Stomach smooth muscle (tissue), 2 donors: ENCODE data around the gene EGFLAM.
A peak's percentile ranks its signal among the peaks of the same experiment; 100 is the strongest.

Source experiments
- H3K27ac ChIP-seq: one replicate; pipeline ENCODE4 v1.7.0; 2013; ENCODE audit warnings: mild to moderate bottlenecking, low read length, inconsistent platforms
- H3K27me3 ChIP-seq, 2 donors: one replicate each; pipeline ENCODE4 v1.7.0; 2013; ENCODE audit warnings: low read length in 2 of 2; ENCODE audit not compliant: insufficient read depth in 2 of 2, control insufficient read depth in 1 of 2
- H3K36me3 ChIP-seq, 2 donors: one replicate each; pipeline ENCODE4 v1.7.0; 2013; ENCODE audit warnings: low read length in 2 of 2; ENCODE audit not compliant: control insufficient read depth in 2 of 2, insufficient read depth in 2 of 2
- H3K4me1 ChIP-seq: one replicate; pipeline ENCODE4 v1.7.0; 2013; ENCODE audit warnings: low read length; ENCODE audit not compliant: control insufficient read depth, insufficient read depth
- H3K4me3 ChIP-seq, 2 donors: one replicate each; pipeline ENCODE4 v1.7.0; 2013; ENCODE audit warnings: low read length in 2 of 2
- H3K9ac ChIP-seq, 2 donors: one replicate each; pipeline ENCODE4 v1.7.0; 2013; ENCODE audit warnings: low read length in 2 of 2, mild to moderate bottlenecking in 1 of 2
- H3K9me3 ChIP-seq, 2 donors: one replicate each; pipeline ENCODE4 v1.7.0; 2013; ENCODE audit warnings: low read length in 2 of 2; ENCODE audit not compliant: control insufficient read depth in 2 of 2
- donor health status: healthy.
- donor health status: Pancreatic carcinoma.

The EGFLAM gene

DNA sequence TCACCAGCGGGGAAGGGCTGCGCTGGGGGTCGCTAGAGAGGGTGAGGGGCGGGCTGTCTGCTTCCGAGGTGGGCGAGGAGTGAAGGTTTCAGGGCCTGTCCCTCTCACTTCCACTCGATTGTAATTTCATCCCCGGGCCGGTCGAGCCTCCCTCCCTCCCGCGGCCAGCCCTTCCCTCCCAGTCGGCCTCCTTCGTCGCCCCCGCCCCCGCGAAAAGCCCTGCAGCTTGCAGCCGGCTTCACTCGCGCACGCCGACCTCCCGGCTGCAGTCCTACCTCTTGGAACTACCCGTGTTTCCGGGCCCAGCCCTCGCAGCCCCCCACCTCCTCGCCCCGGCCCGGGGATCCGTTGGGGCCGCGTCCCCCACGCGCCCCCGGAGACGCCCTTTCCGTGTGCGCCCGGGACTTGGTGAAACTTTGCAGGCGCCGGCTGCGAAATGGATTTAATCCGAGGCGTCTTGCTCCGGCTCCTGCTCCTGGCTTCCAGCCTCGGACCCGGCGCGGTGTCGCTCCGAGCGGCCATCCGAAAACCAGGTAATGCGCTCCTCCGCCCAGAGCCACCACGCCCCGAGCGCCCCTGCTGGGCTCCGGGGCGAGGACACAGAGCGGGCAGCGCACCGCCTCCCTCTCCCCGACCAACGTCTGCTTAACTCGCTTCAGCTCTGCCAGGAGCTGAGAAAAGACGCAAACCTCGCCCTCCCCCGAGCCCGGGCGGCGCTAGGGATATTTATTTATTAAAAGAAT lies at the start of gene EGFLAM:
EGFLAM (plus strand) TSS at position 241 of the 743 bp plus-strand sequence; CDS start at position 437, 196 bp downstream.
- Histone ChIP-seq H3K27me3 (peaks cover 23 to 32% of the 10 kb centered on the region in 2 donors), H3K4me1 (peaks cover 17% of the 10 kb centered on the region), H3K9ac (no peak within 1 kb of the TSS), H3K4me3 (peak within 1 kb of the TSS; percentile 64 to 70), H3K9me3 (no peaks in the 10 kb centered on the region), H3K36me3 (no peaks in the 10 kb centered on the region), H3K27ac (no peak within 1 kb of the TSS)

DNA sequence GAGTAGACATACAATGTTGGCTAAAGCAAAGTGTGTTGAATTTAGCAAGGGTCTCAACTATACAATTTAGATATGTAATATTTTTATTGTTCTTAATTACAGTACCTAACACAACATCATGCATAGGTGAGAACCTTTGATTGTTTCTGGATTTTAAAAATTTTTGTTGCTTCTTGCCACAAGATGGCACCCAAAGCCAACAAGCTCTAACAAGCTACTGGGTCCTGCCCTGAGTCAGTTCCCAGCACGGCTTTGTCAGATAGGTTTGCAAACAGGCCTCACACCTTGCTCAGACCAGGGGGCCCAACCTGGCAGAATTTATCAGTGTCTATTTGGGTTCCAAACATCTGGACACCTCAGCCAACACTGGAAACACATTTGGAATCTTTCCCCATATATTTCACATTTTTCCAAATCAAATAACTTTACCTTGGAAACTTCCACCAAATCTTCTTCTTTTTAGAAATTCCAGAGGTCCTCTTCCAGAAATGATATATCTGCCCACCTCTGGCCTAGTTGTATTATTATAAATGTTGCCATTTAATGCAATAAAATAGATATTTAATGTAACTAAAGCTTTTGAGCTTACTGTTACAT lies 49.5 kb upstream of the EGFLAM start:
- Histone ChIP-seq H3K27me3 (peaks cover 3% of the 10 kb centered on the region in 2 donors), H3K9me3 (no peaks in the 10 kb centered on the region), H3K9ac (no peak overlapping the region), H3K4me1 (no peaks in the 10 kb centered on the region), H3K36me3 (no peaks in the 10 kb centered on the region), H3K27ac (no peak overlapping the region), H3K4me3 (no peak overlapping the region)

DNA sequence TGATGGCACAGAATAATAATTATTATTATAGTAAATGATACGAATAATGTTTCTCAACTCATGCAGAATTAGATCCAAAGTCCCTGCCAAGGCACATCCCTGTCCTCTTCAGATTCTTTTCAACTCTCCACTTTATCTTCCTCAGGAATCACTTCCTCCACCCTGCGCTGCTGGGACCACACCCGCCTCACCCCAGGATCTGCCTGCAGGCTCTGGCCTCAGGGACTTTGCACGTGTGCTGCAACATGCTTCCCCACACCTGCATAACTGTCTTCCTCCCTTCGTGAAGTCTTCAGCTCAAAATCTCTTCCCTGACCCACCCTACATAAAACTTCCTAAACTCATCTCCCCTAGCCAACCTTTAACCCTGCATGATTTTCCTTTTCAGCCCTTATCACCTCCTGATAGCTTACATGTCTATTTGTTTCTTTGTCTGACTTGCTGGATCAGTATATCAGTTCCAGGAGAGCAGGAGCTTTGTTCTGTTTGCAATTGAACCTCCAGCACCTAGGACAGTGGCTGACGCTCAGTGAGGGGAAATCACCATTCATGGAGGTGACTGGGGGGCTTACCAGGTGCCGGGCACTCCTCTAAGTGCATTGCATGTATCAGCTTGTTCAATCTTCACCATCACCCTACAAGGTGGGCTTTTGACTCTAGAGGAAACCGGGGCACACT lies 47.5 kb upstream of the EGFLAM start:
- no peak overlapping the region for H3K9ac ChIP-seq

DNA sequence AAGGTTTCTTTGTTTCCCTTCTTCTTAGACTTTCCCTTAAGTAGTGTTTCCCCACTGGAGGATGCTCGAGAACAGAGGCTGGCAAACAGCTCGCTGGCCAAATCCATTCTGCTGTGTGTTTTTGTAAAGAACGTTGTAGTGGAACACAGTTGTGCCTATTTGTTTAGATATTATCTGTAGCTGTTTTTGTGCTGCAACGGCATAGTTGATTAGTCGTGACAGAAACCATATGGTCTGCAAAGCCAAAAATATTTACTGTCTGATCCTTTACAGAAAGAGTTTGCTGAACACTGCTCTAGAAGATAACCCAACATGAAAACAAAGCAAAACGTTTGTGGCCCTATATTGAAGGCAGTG lies 47.0 kb upstream of the EGFLAM start:
- Histone ChIP-seq H3K4me1 (no peaks in the 10 kb centered on the region), H3K27me3 (peaks cover 0 to 3% of the 10 kb centered on the region in 2 donors), H3K9me3 (no peaks in the 10 kb centered on the region), H3K9ac (no peak overlapping the region), H3K4me3 (no peak overlapping the region), H3K36me3 (no peaks in the 10 kb centered on the region), H3K27ac (no peak overlapping the region)

More for the DNA sequence above, 47.5 kb upstream of the EGFLAM start:
- Histone ChIP-seq H3K27ac (no peak overlapping the region), H3K36me3 (no peaks in the 10 kb centered on the region), H3K4me3 (no peak overlapping the region), H3K4me1 (no peaks in the 10 kb centered on the region), H3K27me3 (peaks cover 0 to 3% of the 10 kb centered on the region in 2 donors), H3K9me3 (no peaks in the 10 kb centered on the region)

DNA sequence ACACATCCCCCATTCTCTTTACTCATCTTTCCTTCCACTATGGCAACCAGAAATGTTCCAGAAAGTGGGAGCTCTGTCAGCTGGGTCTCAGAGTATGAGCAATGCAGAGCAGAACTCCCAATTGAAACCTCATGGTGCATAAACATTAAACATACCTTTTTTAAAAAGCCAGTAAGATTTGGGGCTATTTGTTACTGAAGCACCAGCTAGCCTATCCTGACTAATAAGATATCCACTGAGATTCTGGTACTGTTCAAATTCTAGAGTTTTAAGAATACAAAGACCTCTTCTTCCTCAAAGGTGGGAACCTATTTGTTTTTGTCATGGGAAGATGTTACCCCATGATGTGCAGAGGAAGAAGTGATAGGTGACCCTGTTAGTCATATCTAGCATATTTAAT lies 46.1 kb upstream of the EGFLAM start:
- H3K9ac ChIP-seq = no peak overlapping the region
- H3K4me1 ChIP-seq = no peaks in the 10 kb centered on the region
- H3K9me3 ChIP-seq = no peaks in the 10 kb centered on the region
- H3K36me3 ChIP-seq = no peaks in the 10 kb centered on the region
- peaks cover 0 to 3% of the 10 kb centered on the region in 2 donors for H3K27me3 ChIP-seq
- H3K4me3 ChIP-seq = no peak overlapping the region
- no peak overlapping the region for H3K27ac ChIP-seq

DNA sequence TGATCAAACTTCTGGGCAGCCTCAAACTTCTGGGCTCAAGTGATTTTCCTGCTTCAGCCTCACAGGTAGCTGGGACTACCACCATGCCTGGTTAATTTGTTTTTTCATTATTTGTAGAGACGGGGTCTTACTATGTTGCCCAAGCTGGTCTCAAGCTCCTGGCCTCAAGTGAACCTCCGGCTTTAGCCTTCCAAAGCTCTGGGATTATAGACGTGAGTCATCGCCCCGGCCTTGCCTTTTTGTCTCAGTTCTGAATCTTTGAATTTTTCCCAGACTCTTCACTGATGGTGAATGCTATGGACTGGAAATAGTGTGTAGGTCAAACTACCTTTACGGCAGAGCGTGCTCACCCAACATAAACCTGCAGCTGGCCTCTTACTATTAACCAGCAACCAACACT lies 32.3 kb upstream of the EGFLAM start:
- Histone ChIP-seq H3K27me3 (no peaks in the 10 kb centered on the region), H3K36me3 (no peaks in the 10 kb centered on the region), H3K9ac (no peak overlapping the region), H3K9me3 (no peaks in the 10 kb centered on the region), H3K4me3 (no peak overlapping the region), H3K4me1 (no peaks in the 10 kb centered on the region), H3K27ac (no peak overlapping the region)

DNA sequence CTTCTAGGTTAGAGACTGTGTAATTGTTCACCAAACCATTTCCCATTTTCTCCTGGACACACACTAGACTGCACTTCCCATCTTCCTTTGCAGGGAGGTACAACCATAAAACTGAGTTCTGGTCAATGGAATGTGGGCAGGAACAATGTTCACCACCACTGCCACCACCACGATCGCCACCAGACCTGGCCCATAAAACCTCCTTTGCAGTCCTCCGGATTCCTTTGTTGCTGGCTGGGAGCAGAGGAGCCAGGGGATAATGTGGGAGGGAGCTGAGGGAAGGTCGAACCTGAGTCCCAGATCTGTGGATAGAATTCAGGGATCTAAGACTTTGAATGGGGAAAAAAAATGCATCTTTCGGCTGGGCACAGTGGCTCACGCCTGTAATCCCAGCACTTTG lies 29.4 kb upstream of the EGFLAM start:
- no peaks in the 10 kb centered on the region for H3K27me3 ChIP-seq
- no peak overlapping the region for H3K4me3 ChIP-seq
- H3K9me3 ChIP-seq = no peaks in the 10 kb centered on the region
- H3K9ac ChIP-seq = no peak overlapping the region
- H3K27ac ChIP-seq = no peak overlapping the region
- no peaks in the 10 kb centered on the region for H3K4me1 ChIP-seq
- no peaks in the 10 kb centered on the region for H3K36me3 ChIP-seq

DNA sequence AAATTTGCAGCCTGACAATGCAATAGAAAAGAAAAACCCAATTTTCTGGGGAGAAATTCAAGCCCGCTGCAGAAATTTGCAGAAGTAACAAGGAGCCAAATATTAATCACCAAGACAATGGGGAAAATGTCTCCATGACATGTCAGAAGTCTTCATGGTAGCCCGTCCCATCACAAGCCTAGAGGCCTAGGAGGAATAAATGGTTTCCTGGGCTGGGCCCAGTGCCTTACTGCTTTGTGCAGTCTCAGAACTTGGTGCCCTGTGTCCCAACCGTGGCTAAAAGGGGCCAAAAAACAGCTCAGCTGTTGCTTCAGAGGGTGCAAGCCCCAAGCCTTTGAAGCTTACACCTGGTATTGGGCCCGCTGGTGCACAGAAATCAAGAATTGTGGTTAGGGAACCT lies 23.6 kb upstream of the EGFLAM start:
- Histone ChIP-seq H3K27me3 (no peaks in the 10 kb centered on the region), H3K27ac (no peak overlapping the region), H3K4me3 (no peak overlapping the region), H3K9me3 (no peaks in the 10 kb centered on the region), H3K4me1 (no peaks in the 10 kb centered on the region), H3K36me3 (no peaks in the 10 kb centered on the region), H3K9ac (no peak overlapping the region)

DNA sequence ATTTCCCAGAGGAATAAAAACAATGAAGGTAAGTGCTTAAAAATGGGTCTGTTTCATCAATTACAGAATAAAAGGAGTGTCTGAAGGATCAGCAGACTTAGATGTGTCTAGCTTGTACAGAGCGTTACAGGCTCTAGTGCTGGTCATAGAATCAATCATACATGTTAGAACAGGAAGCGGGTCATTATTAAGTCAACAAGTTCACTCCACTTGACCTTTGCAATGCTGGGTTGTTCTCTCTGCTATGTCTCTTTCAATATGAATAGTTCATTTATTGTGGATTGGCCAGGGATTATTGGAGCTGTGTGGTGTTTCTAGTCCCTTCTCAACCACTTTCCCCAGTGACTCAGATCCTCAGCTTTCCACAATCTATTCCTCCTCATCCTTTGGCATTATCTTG lies 20.7 kb upstream of the EGFLAM start:
- no peaks in the 10 kb centered on the region for H3K36me3 ChIP-seq
- H3K4me1 ChIP-seq = no peaks in the 10 kb centered on the region
- no peaks in the 10 kb centered on the region for H3K9me3 ChIP-seq
- no peaks in the 10 kb centered on the region for H3K27me3 ChIP-seq
- H3K4me3 ChIP-seq = no peak overlapping the region
- H3K27ac ChIP-seq = no peak overlapping the region
- no peak overlapping the region for H3K9ac ChIP-seq

DNA sequence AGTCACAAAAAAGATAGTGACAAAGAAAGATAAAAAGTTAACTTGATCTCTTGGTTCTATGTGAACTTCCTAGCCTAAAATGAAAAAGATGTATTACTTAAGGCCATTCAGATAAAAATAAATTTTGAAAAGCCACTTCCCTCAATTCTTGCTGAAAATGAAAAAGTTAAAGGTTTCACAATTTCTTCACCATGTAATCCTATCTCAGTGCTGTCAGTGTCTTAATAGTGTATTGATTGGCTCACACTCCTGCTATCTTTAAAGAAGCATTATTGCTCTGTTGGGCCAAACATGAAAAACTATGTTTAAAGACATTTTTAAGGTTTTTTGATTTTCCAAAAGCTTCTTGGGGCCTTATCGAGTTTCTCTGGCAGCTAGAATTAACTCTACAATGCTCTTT lies 18.1 kb upstream of the EGFLAM start:
- Histone ChIP-seq H3K9me3 (no peaks in the 10 kb centered on the region), H3K36me3 (no peaks in the 10 kb centered on the region), H3K9ac (no peak overlapping the region), H3K4me3 (no peak overlapping the region), H3K27me3 (no peaks in the 10 kb centered on the region), H3K27ac (no peak overlapping the region), H3K4me1 (no peaks in the 10 kb centered on the region)

DNA sequence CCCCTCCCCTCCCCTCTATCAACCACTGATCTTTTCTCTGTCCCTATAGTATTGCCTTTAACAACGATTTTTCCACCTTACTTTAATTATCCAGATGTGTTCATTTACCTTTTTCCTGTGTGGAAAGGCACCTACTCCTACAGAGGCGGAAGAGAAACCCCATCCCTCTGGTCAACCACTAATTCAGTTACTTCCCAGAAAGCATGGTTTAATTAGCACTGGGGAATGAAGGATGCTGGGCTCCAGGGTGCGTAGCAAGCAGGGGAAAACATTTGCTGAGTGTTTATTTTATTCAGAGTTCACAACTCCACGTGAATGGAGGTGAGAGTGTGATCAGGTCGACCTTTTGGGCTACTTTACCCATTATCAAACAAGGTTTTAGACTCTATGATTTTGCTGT lies 16.7 kb upstream of the EGFLAM start:
- Histone ChIP-seq H3K9me3 (no peaks in the 10 kb centered on the region), H3K36me3 (no peaks in the 10 kb centered on the region), H3K9ac (no peak overlapping the region), H3K27me3 (peaks cover 0 to 3% of the 10 kb centered on the region in 2 donors), H3K27ac (no peak overlapping the region), H3K4me3 (no peak overlapping the region), H3K4me1 (no peaks in the 10 kb centered on the region)
